Measurements from ENCODE around the gene MTRR.
A peak's percentile ranks its signal among the peaks of the same experiment; 100 is the strongest.

MTRR gene

GRCh38 chr5:7857926-7858632 is 10.9 kb upstream of the MTRR start:
- no peak for DNase-seq

GRCh38 chr5:7866196-7866595 is 2.8 kb upstream of the MTRR start:
- no peak for DNase-seq

- DNase-seq, result no peak
Observed at GRCh38 chr5:7867260-7867659, 1.7 kb upstream of the MTRR start.

GRCh38 chr5:7868427-7868772 is 548 bp upstream of the MTRR start:
- no peak for DNase-seq

GRCh38 chr5:7869474-7870136 is 657 bp downstream of the MTRR start:
- no peak for DNase-seq

- no peak for DNase-seq
Observed at GRCh38 chr5:7871653-7872052, 2.7 kb downstream of the MTRR start.

- DNase-seq, result no peak
Observed at GRCh38 chr5:7872517-7873130, 3.7 kb downstream of the MTRR start.

GRCh38 chr5:7873216-7873615 is 4.3 kb downstream of the MTRR start:
- DNase-seq, result no peak

GRCh38 chr5:7874639-7875038 is 5.7 kb downstream of the MTRR start:
- DNase-seq, result no peak

- DNase-seq, result no peak
Observed at GRCh38 chr5:7875151-7875550, 6.2 kb downstream of the MTRR start.

- no peak for DNase-seq
Observed at GRCh38 chr5:7876867-7877266, 7.9 kb downstream of the MTRR start.

GRCh38 chr5:7877851-7878250 is 8.9 kb downstream of the MTRR start:
- no peak for DNase-seq

- DNase-seq, result no peak
Observed at GRCh38 chr5:7878381-7878873, 9.5 kb downstream of the MTRR start.

- DNase-seq, result no peak
Observed at GRCh38 chr5:7881091-7881490, 12.1 kb downstream of the MTRR start.

- DNase-seq, result no peak
Observed at GRCh38 chr5:7881816-7882215, 12.9 kb downstream of the MTRR start.

- no peak for DNase-seq
Observed at GRCh38 chr5:7882926-7883325, 14.0 kb downstream of the MTRR start.

GRCh38 chr5:7884491-7885267 is 15.7 kb downstream of the MTRR start:
- no peak for DNase-seq

GRCh38 chr5:7886849-7887475 is 18.0 kb downstream of the MTRR start:
- peak; percentile 61 for DNase-seq

- DNase-seq, result no peak
Observed at GRCh38 chr5:7888901-7889300, 20.0 kb downstream of the MTRR start.

GRCh38 chr5:7894439-7894838 is 25.5 kb downstream of the MTRR start:
- no peak for DNase-seq

- DNase-seq, result no peak
Observed at GRCh38 chr5:7894860-7895259, 25.9 kb downstream of the MTRR start.

GRCh38 chr5:7897014-7897600 is 28.2 kb downstream of the MTRR start:
- no peak for DNase-seq

GRCh38 chr5:7902201-7902600 is 33.3 kb downstream of the MTRR start:
- no peak for DNase-seq

Measured in NCI-H2081 treated with DMSO at 0.1 percent for 48 hours (cell line).